ENCODE results near the gene FRMD4A. TPM values are rescaled to one million over a fixed set of nuclear protein-coding genes. Genes with fewer than 3 reads are reported as not detected.

Gene FRMD4A
- total RNA-seq, 2 donors from 2014 or later = 22.3 to 22.4 TPM

- Histone ChIP-seq H3K27ac (ENCODE audit: low read depth, low read length) (no peak overlapping the region), H3K4me3 (ENCODE audit: low read length) (no peak overlapping the region), H3K4me1 (ENCODE audit: control insufficient read depth, insufficient read depth, low read length) (no peaks in the 10 kb centered on the region), H3K27me3 (ENCODE audit: control insufficient read depth, insufficient read depth, low read length, poor library complexity, severe bottlenecking) (peaks cover 14% of the 10 kb centered on the region), H3K9me3 (ENCODE audit: control insufficient read depth, low read length) (no peaks in the 10 kb centered on the region), H3K9ac (ENCODE audit: extremely low read depth, low read length, poor library complexity, severe bottlenecking) (no peak overlapping the region), H3K36me3 (ENCODE audit: control insufficient read depth, insufficient read depth, low read length) (no peaks in the 10 kb centered on the region)
- no peak for TF ChIP-seq CTCF (conservative IDR thresholded peaks at IDR 0.05)
- Mint-ChIP-seq H3K4me1 (peaks cover 16% of the 10 kb centered on the region), H3K4me3 (peak overlapping the region; percentile 10), H3K36me3 (ENCODE audit: low read depth) (no peaks in the 10 kb centered on the region), H3K9me3 (no peaks in the 10 kb centered on the region), H3K27me3 (ENCODE audit: insufficient read depth) (peaks cover 53% of the 10 kb centered on the region), H3K27ac (no peak overlapping the region)
- no peak for DNase-seq
- WGBS, 2 experiments (ENCODE audit: insufficient coverage in 1 of 2, insufficient read length in 1 of 2) = 87 to 96% methylated on average over 3 to 5 of the region's 5 CpGs
Measured at GRCh38 chr10:13892871-13893270, 437.9 kb downstream of the FRMD4A start.

- Mint-ChIP-seq H3K36me3 (ENCODE audit: low read depth) (no peaks in the 10 kb centered on the region), H3K9me3 (no peaks in the 10 kb centered on the region), H3K4me3 (peak overlapping the region; percentile 77), H3K4me1 (peaks cover 16% of the 10 kb centered on the region), H3K27me3 (ENCODE audit: insufficient read depth) (peaks cover 55% of the 10 kb centered on the region), H3K27ac (peak overlapping the region; percentile 70)
- H3K27ac ChIP-seq (ENCODE audit: low read depth, low read length) = peak overlapping the region; percentile 66
- H3K4me3 ChIP-seq (ENCODE audit: low read length) = peak overlapping the region; percentile 78
- no peaks in the 10 kb centered on the region for H3K9me3 ChIP-seq (ENCODE audit: control insufficient read depth, low read length)
- H3K36me3 ChIP-seq (ENCODE audit: control insufficient read depth, insufficient read depth, low read length) = no peaks in the 10 kb centered on the region
- H3K27me3 ChIP-seq (ENCODE audit: control insufficient read depth, insufficient read depth, low read length, poor library complexity, severe bottlenecking) = peaks cover 14% of the 10 kb centered on the region
- WGBS, 2 experiments (ENCODE audit: insufficient coverage in 1 of 2, insufficient read length in 1 of 2) = 6 to 11% methylated on average over 5 to 30 of the region's 30 CpGs
- no peak for TF ChIP-seq CTCF (conservative IDR thresholded peaks at IDR 0.05)
- no peaks in the 10 kb centered on the region for H3K4me1 ChIP-seq (ENCODE audit: control insufficient read depth, insufficient read depth, low read length)
- H3K9ac ChIP-seq (ENCODE audit: extremely low read depth, low read length, poor library complexity, severe bottlenecking) = peak overlapping the region; percentile 60
- DNase-seq = no peak
Measured at GRCh38 chr10:13892001-13892491, 438.7 kb downstream of the FRMD4A start.

GRCh38 chr10:13891128-13892000 is 439.4 kb downstream of the FRMD4A start:
- 1 to 2% methylated on average over 11 to 87 of the region's 87 CpGs for WGBS, 2 experiments (ENCODE audit: insufficient coverage in 1 of 2, insufficient read length in 1 of 2)
- Mint-ChIP-seq H3K27me3 (ENCODE audit: insufficient read depth) (peaks cover 56% of the 10 kb centered on the region), H3K36me3 (ENCODE audit: low read depth) (no peaks in the 10 kb centered on the region), H3K4me1 (peaks cover 16% of the 10 kb centered on the region), H3K9me3 (no peaks in the 10 kb centered on the region), H3K4me3 (peak overlapping the region; percentile 77), H3K27ac (peak overlapping the region; percentile 79)
- H3K36me3 ChIP-seq (ENCODE audit: control insufficient read depth, insufficient read depth, low read length) = no peaks in the 10 kb centered on the region
- H3K4me3 ChIP-seq (ENCODE audit: low read length) = peak overlapping the region; percentile 86
- TF ChIP-seq CTCF (conservative IDR thresholded peaks at IDR 0.05) = no peak
- H3K9ac ChIP-seq (ENCODE audit: extremely low read depth, low read length, poor library complexity, severe bottlenecking) = peak overlapping the region; percentile 47
- peak overlapping the region; percentile 66 for H3K27ac ChIP-seq (ENCODE audit: low read depth, low read length)
- H3K4me1 ChIP-seq (ENCODE audit: control insufficient read depth, insufficient read depth, low read length) = no peaks in the 10 kb centered on the region
- no peaks in the 10 kb centered on the region for H3K9me3 ChIP-seq (ENCODE audit: control insufficient read depth, low read length)
- DNase-seq = peak; percentile 75
- H3K27me3 ChIP-seq (ENCODE audit: control insufficient read depth, insufficient read depth, low read length, poor library complexity, severe bottlenecking) = peaks cover 14% of the 10 kb centered on the region

Measured in endodermal cell (in vitro differentiated cells).